ENCODE measurements around the gene TMPRSS6. TPM values are rescaled to one million over a fixed set of nuclear protein-coding genes. Genes with fewer than 3 reads are reported as not detected.

Gene TMPRSS6
- total and polyA plus RNA-seq, 2 donors (not counting 1 experiment from before 2014, with no cell fraction given) = 0.03 TPM; not detected in 1

DNA sequence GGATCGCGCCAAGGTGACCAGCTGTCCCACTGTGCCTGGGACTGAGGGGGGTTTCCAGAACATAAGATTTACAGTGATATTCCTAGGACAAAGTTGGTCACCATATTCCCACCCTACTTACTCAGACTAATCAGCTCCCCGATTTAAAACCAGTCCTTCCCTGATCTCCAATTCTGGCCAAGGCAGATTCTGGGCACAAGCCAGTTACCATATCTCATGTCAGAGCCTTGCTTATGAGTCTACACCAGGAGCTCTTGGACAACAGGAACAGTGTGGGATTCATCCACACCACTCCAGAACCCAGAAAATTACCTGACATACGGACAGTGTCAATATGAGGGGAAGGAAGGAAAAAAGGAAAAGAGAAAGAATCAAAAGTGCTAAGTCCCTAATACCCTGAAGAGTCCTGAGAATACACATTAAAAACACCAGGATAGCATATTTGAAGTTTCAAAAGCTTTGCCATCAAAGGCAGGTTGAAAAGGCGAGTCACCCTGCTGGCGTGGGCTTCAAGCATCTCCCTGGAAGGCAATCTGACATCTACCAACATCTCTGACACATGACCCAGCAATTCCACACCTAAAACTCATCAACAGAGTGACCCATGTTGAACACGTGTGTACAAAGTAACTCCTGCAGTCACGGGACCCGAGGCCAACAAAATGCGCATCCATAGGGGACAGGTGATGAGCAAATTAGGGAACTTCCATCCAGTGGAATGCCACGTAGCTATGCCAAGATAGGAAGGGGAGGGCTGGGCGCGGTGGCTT lies 48.2 kb upstream of the TMPRSS6 start:
- WGBS (ENCODE audit: insufficient coverage) = 93% methylated on average over 9 of the region's 13 CpGs
- POLR2A ChIA-PET = no interaction called here
- H3K4me1 Mint-ChIP-seq = peaks cover 10% of the 10 kb centered on the region

More for the DNA sequence above, 48.2 kb upstream of the TMPRSS6 start:
- H2AFZ ChIP-seq (ENCODE audit: insufficient read depth, low read depth, low read length, poor library complexity, severe bottlenecking) = no peak overlapping the region
- no peak for TF ChIP-seq EZH2 (IDR thresholded peaks at IDR 0.05; ENCODE audit: borderline replicate concordance, insufficient read depth, low read depth, low read length, poor library complexity, severe bottlenecking)
- TF ChIP-seq, protein P1, sequence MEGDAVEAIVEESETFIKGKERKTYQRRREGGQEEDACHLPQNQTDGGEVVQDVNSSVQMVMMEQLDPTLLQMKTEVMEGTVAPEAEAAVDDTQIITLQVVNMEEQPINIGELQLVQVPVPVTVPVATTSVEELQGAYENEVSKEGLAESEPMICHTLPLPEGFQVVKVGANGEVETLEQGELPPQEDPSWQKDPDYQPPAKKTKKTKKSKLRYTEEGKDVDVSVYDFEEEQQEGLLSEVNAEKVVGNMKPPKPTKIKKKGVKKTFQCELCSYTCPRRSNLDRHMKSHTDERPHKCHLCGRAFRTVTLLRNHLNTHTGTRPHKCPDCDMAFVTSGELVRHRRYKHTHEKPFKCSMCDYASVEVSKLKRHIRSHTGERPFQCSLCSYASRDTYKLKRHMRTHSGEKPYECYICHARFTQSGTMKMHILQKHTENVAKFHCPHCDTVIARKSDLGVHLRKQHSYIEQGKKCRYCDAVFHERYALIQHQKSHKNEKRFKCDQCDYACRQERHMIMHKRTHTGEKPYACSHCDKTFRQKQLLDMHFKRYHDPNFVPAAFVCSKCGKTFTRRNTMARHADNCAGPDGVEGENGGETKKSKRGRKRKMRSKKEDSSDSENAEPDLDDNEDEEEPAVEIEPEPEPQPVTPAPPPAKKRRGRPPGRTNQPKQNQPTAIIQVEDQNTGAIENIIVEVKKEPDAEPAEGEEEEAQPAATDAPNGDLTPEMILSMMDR (IDR thresholded peaks at IDR 0.05) = no peak
- no peaks in the 10 kb centered on the region for H3K27me3 ChIP-seq (replicated peaks in 1 of 4; ENCODE audit: control extremely low read depth in 1 of 4, control insufficient read depth in 3 of 4, insufficient read depth in 4 of 4, low read length in 3 of 4)
- Mint-ChIP-seq H3K27ac (no peak overlapping the region), H3K27me3 (peaks cover 8% of the 10 kb centered on the region), H3K9me3 (ENCODE audit: insufficient read depth) (no peaks in the 10 kb centered on the region), H3K4me3 (no peak overlapping the region)
- H3K36me3 ChIP-seq (replicated peaks in 1 of 2; ENCODE audit: control extremely low read depth in 1 of 2, control insufficient read depth in 1 of 2, extremely low read depth in 1 of 2, insufficient read depth in 2 of 2, low read length in 1 of 2) = no peaks in the 10 kb centered on the region
- no peaks in the 10 kb centered on the region for H3K79me2 ChIP-seq (ENCODE audit: control insufficient read depth, insufficient read depth, low read length)
- H3K9me3 ChIP-seq (ENCODE audit: control extremely low read depth in 1 of 3, control insufficient read depth in 2 of 3, insufficient read depth in 1 of 3, low read length in 2 of 3) = peaks cover 0 to 15% (median 6%) of the 10 kb centered on the region in 3 donors
- intact Hi-C loops (cut with micrococcal nuclease) = no loop called here
- ATAC-seq (ENCODE audit: low read depth) (no peak), DNase-seq (no peak)
- no peak overlapping the region for H3K4me2 ChIP-seq (replicated peaks; ENCODE audit: low read depth, low read length, poor library complexity, severe bottlenecking)
- H3K27ac ChIP-seq (ENCODE audit: low read length in 2 of 2) = no peak overlapping the region
- H3K4me1 ChIP-seq (ENCODE audit: control insufficient read depth in 2 of 2, insufficient read depth in 2 of 2, low read length in 2 of 2) = peaks cover 2 to 13% of the 10 kb centered on the region in 2 donors
- H4K20me1 ChIP-seq (ENCODE audit: control insufficient read depth, insufficient read depth, low read length, poor library complexity, severe bottlenecking) = no peaks in the 10 kb centered on the region
- CTCF ChIA-PET = interaction anchor here (1.1 to 1.2 kb wide), 2 partner anchors 11 to 103 kb away, joined by 3 to 5 read pairs; no protein-coding TSS in a partner anchor
- H3K4me3 ChIP-seq (ENCODE audit: control extremely low read depth in 1 of 5, extremely low read depth in 1 of 5, insufficient read depth in 1 of 5, low read depth in 2 of 5, low read length in 4 of 5) = no peak overlapping the region
- no peak overlapping the region for H3K9ac ChIP-seq (ENCODE audit: low read length)
